Kidney (tissue), 14 donors: ENCODE measurements around the gene EXOC2. TPM values are rescaled to one million over a fixed set of nuclear protein-coding genes. Genes with fewer than 3 reads are reported as not detected.

Experiments
- DNase-seq, 5 donors: peaks; one replicate each; pipeline ENCODE4 v3.0.0-alpha.2; 2013 to 2020
- FAIRE-seq: peaks from 2 replicates; lab custom pipeline; 2012; peaks lifted over from hg19 to GRCh38; lab: Jason Lieb, UNC
- H3K27ac ChIP-seq, 2 donors: one replicate each; pipeline ENCODE4 v1.7.0; 2013; ENCODE audit warnings: low read depth in 2 of 2, low read length in 2 of 2, inconsistent platforms in 1 of 2
- H3K27me3 ChIP-seq: one replicate; pipeline ENCODE4 v1.7.1; 2013; ENCODE audit warnings: low read length, inconsistent platforms; ENCODE audit not compliant: control insufficient read depth, insufficient read depth
- H3K36me3 ChIP-seq, 3 donors: one replicate each; pipeline versions ENCODE4 v1.7.0 to v1.7.1; 2013; ENCODE audit warnings: low read length in 3 of 3, control low read depth in 1 of 3, inconsistent platforms in 1 of 3; ENCODE audit not compliant: insufficient read depth in 3 of 3, control insufficient read depth in 2 of 3
- H3K4me1 ChIP-seq, 3 donors: one replicate each; pipeline versions ENCODE4 v1.7.0 to v1.7.1; 2013; ENCODE audit warnings: low read length in 3 of 3, inconsistent platforms in 1 of 3, low read depth in 1 of 3; ENCODE audit not compliant: control insufficient read depth in 2 of 3, insufficient read depth in 2 of 3
- H3K4me3 ChIP-seq, 3 donors: one replicate each; pipeline versions ENCODE4 v1.7.0 to v1.8.1; 2013; ENCODE audit warnings: low read length in 3 of 3, control low read depth in 1 of 3, inconsistent platforms in 1 of 3
- H3K9ac ChIP-seq, 3 donors: one replicate each; pipeline versions ENCODE4 v1.7.0 to v1.7.1; 2013; ENCODE audit warnings: low read length in 3 of 3, control low read depth in 1 of 3, inconsistent platforms in 1 of 3
- H3K9me3 ChIP-seq, 3 donors: one replicate each; pipeline versions ENCODE4 v1.7.0 to v1.7.1; 2013; ENCODE audit warnings: low read length in 3 of 3, control low read depth in 1 of 3, inconsistent platforms in 1 of 3; ENCODE audit not compliant: control insufficient read depth in 2 of 3, insufficient read depth in 1 of 3
- intact Hi-C: fragments of 100-400 bp; cut with DNase I; formaldehyde crosslinking; loops from one replicate; pipeline ENCODE4 v1.11.1; 2022
- polyA plus RNA-seq: library from polyadenylated mRNA; stranded (reverse); fragments of 350-450 nt; fragmentation: Illumina TruSeq; extraction: RNeasy Lipid Tissue Mini Kit (QIAGEN cat#74804); gene quantifications from one replicate; pipeline ENCODE4 v1.2.3, GENCODE V29; 2014; ENCODE audit warnings: low read depth, low replicate concordance; ENCODE audit not compliant: insufficient read depth
- total RNA-seq: library from RNA; stranded (reverse); fragmentation: NEBNext Ultra II Directional; extraction: Animal tissue kit (Norgen Biotek cat#: 25700); gene quantifications from one replicate; pipeline ENCODE4 v1.2.1, GENCODE V29; 2021
- TF ChIP-seq, protein P1 (sequence below): IDR thresholded peaks from 3 replicates; pipeline ENCODE4 v1.5.1; 2012; ENCODE audit warnings: mild to moderate bottlenecking, moderate library complexity, borderline replicate concordance; ENCODE audit not compliant: insufficient read depth; ENCODE audit errors: extremely low read depth
- donor health status: control.
- donor health status: control.
- donor health status: control.
- donor health status: control.
- donor health status: control.
- donor health status: DM: yes; HTN: yes; CAD: no.
- donor health status: Normal renal cell carcinoma (clear cell type).

EXOC2 gene
- total and polyA plus RNA-seq, 2 donors from 2014 or later, result 8.6 to 21.7 TPM

DNA sequence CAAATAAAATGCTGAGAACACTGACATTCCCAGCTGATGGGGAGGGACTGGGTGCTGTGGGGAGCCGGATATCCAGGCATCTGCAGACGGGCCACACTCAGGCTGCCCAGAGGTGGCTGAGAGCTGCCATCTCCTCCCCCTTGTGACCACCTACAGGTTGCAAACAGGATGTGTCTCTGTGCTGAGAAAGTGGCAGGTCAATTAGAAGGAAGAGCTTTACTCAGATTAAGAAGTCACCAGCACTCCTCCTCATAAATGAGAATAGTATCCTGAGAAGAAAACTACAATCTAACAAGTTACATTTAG, 99.1 kb downstream of the EXOC2 start:
- FAIRE-seq, result no peak

GRCh38 chr6:593139-593906, 99.6 kb downstream of the EXOC2 start:
- DNase-seq, result peak in 3 of 5 donors; percentile 60 to 77 (median 74)
- Histone ChIP-seq H3K27ac (no peak overlapping the region), H3K9me3 (no peaks in the 10 kb centered on the region), H3K4me3 (no peak overlapping the region), H3K36me3 (peaks cover 0 to 16% (median 7%) of the 10 kb centered on the region in 3 donors), H3K9ac (no peak overlapping the region), H3K4me1 (no peaks in the 10 kb centered on the region), H3K27me3 (no peaks in the 10 kb centered on the region)
- intact Hi-C loops, result no loop called here
- TF ChIP-seq, protein P1, sequence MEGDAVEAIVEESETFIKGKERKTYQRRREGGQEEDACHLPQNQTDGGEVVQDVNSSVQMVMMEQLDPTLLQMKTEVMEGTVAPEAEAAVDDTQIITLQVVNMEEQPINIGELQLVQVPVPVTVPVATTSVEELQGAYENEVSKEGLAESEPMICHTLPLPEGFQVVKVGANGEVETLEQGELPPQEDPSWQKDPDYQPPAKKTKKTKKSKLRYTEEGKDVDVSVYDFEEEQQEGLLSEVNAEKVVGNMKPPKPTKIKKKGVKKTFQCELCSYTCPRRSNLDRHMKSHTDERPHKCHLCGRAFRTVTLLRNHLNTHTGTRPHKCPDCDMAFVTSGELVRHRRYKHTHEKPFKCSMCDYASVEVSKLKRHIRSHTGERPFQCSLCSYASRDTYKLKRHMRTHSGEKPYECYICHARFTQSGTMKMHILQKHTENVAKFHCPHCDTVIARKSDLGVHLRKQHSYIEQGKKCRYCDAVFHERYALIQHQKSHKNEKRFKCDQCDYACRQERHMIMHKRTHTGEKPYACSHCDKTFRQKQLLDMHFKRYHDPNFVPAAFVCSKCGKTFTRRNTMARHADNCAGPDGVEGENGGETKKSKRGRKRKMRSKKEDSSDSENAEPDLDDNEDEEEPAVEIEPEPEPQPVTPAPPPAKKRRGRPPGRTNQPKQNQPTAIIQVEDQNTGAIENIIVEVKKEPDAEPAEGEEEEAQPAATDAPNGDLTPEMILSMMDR, result peak; percentile 58
- FAIRE-seq, result peak; percentile 97

More for the DNA sequence above, 99.1 kb downstream of the EXOC2 start:
- TF ChIP-seq, protein P1, result no peak
- intact Hi-C loops, result no loop called here
- Histone ChIP-seq H3K4me1 (no peaks in the 10 kb centered on the region), H3K9me3 (no peaks in the 10 kb centered on the region), H3K9ac (no peak overlapping the region), H3K36me3 (peaks cover 0 to 16% (median 7%) of the 10 kb centered on the region in 3 donors), H3K27me3 (no peaks in the 10 kb centered on the region), H3K4me3 (no peak overlapping the region), H3K27ac (no peak overlapping the region)
- DNase-seq, result no peak

DNA sequence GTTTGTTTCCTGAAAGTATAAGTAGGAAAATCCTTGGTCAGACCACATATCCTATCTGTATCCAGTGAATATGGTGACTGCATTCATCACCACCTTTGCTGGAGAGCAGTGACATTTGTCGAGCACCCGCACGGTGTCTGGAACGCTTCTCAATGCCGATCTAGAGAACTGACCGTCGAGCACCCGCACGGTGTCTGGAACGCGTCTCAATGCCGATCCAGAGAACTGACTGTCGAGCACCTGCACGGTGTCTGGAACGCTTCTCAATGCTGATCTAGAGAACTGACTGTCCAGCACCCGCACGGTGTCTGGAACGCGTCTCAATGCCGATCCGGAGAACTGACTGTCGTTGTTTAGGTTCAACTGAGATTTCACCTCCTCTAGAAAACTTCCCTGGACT, 103.8 kb downstream of the EXOC2 start:
- intact Hi-C loops, result loop anchor here (10.0 kb wide), 1 partner anchor 806 kb away; no protein-coding TSS in a partner anchor
- DNase-seq, result peak in 1 of 5 donors; percentile 26
- no peak overlapping the region for H3K4me3 ChIP-seq
- no peaks in the 10 kb centered on the region for H3K27me3 ChIP-seq
- no peaks in the 10 kb centered on the region for H3K4me1 ChIP-seq
- H3K9ac ChIP-seq, result no peak overlapping the region
- no peaks in the 10 kb centered on the region for H3K9me3 ChIP-seq
- no peak overlapping the region for H3K27ac ChIP-seq
- TF ChIP-seq, protein P1, result no peak
- no peak for FAIRE-seq
- H3K36me3 ChIP-seq, result peaks cover 0 to 12% (median 2%) of the 10 kb centered on the region in 3 donors
